ENCODE results near the gene ABLIM2. TPM values are rescaled to one million over a fixed set of nuclear protein-coding genes. Genes with fewer than 3 reads are reported as not detected.

Gene ABLIM2
- total and polyA plus RNA-seq, 10 of the 15 experiments (the other 5 are each of a cell fraction or from before 2014, with no cell fraction given), result 0.03 to 0.15 (median 0.05) TPM; not detected in 7

DNA sequence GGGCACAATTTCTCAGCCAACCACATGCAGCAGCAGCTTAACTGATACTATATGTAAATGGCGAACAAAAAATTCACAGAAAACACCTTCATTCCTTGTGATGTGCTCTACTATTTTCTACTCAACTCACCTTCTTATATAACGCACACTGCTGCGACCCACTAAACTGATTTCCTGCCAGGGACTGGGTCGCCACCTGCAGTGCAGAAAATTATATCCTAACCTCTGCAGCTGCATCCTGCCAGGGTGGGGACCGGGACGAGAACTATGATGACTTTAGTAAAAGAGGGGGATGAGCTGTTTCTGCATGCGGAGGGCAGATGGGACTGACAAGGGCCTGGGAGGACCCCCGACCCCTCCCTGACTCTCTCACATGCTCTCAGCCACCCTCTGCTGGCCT, 27.4 kb downstream of the ABLIM2 start:
- POLR2A ChIA-PET, result no interaction called here
- Histone ChIP-seq H2AFZ (ENCODE audit: control insufficient read depth, low read depth, low read length) (no peak overlapping the region), H3K4me2 (ENCODE audit: control insufficient read depth, insufficient read depth) (no peak overlapping the region), H3K4me3 (no peak overlapping the region), H4K20me1 (ENCODE audit: control insufficient read depth, insufficient read depth) (no peaks in the 10 kb centered on the region), H3K27me3 (replicated peaks in 1 of 2; ENCODE audit: control insufficient read depth in 2 of 2, insufficient read depth in 2 of 2, low read length in 1 of 2) (peaks cover 1 to 3% of the 10 kb centered on the region in 2 experiments; a peak in 2 of 4 replicates), H3K9ac (ENCODE audit: control insufficient read depth, insufficient read depth, low read length) (no peak overlapping the region), H3K36me3 (ENCODE audit: control insufficient read depth in 2 of 2, insufficient read depth in 2 of 2, low read length in 1 of 2) (no peaks in the 10 kb centered on the region), H3K27ac (ENCODE audit: control insufficient read depth, insufficient read depth) (no peak overlapping the region), H3K79me2 (ENCODE audit: control insufficient read depth, insufficient read depth, low read length) (no peaks in the 10 kb centered on the region), H3K9me3 (replicated peaks; ENCODE audit: control insufficient read depth, insufficient read depth, low read length) (no peaks in the 10 kb centered on the region), H3K4me1 (ENCODE audit: control insufficient read depth, insufficient read depth, low read length) (no peaks in the 10 kb centered on the region)
- in situ Hi-C loops (cut with MboI) (no loop called here), intact Hi-C loops (cut with micrococcal nuclease; ENCODE audit: unreplicated experiment) (no loop called here)
- TF ChIP-seq, protein P1, sequence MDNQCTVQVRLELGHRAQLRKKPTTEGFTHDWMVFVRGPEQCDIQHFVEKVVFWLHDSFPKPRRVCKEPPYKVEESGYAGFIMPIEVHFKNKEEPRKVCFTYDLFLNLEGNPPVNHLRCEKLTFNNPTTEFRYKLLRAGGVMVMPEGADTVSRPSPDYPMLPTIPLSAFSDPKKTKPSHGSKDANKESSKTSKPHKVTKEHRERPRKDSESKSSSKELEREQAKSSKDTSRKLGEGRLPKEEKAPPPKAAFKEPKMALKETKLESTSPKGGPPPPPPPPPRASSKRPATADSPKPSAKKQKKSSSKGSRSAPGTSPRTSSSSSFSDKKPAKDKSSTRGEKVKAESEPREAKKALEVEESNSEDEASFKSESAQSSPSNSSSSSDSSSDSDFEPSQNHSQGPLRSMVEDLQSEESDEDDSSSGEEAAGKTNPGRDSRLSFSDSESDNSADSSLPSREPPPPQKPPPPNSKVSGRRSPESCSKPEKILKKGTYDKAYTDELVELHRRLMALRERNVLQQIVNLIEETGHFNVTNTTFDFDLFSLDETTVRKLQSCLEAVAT (IDR thresholded peaks at IDR 0.05), result no peak
- TF ChIP-seq, protein P2, sequence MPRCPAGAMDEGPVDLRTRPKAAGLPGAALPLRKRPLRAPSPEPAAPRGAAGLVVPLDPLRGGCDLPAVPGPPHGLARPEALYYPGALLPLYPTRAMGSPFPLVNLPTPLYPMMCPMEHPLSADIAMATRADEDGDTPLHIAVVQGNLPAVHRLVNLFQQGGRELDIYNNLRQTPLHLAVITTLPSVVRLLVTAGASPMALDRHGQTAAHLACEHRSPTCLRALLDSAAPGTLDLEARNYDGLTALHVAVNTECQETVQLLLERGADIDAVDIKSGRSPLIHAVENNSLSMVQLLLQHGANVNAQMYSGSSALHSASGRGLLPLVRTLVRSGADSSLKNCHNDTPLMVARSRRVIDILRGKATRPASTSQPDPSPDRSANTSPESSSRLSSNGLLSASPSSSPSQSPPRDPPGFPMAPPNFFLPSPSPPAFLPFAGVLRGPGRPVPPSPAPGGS (IDR thresholded peaks at IDR 0.05; ENCODE audit: borderline replicate concordance, insufficient read depth, low read depth, low read length, poor library complexity, severe bottlenecking), result no peak
- TF ChIP-seq BRCA1 (IDR thresholded peaks at IDR 0.05; ENCODE audit: low read depth, low read length) (no peak), JUND (IDR thresholded peaks at IDR 0.05; ENCODE audit: low read depth, low read length) (no peak), TARDBP (IDR thresholded peaks at IDR 0.05; ENCODE audit: borderline replicate concordance) (no peak), RELA (IDR thresholded peaks at IDR 0.05; ENCODE audit: borderline replicate concordance, partially characterized antibody) (no peak), JUNB (IDR thresholded peaks at IDR 0.05) (no peak), ZNF622 (IDR thresholded peaks at IDR 0.05) (no peak), RFX5 (IDR thresholded peaks at IDR 0.05; ENCODE audit: low read depth, low read length) (no peak), BHLHE40 (IDR thresholded peaks at IDR 0.05; ENCODE audit: borderline replicate concordance in 1 of 2, low read depth in 2 of 2, low read length in 1 of 2) (no peak), YY1 (IDR thresholded peaks at IDR 0.05; ENCODE audit: low read depth, low read length) (no peak), SREBF1 (IDR thresholded peaks at IDR 0.05; ENCODE audit: low read length) (no peak), NFXL1 (IDR thresholded peaks at IDR 0.05; ENCODE audit: borderline replicate concordance) (no peak), BACH1 (IDR thresholded peaks at IDR 0.05; ENCODE audit: borderline replicate concordance) (no peak)
- TF ChIP-seq, protein P3, sequence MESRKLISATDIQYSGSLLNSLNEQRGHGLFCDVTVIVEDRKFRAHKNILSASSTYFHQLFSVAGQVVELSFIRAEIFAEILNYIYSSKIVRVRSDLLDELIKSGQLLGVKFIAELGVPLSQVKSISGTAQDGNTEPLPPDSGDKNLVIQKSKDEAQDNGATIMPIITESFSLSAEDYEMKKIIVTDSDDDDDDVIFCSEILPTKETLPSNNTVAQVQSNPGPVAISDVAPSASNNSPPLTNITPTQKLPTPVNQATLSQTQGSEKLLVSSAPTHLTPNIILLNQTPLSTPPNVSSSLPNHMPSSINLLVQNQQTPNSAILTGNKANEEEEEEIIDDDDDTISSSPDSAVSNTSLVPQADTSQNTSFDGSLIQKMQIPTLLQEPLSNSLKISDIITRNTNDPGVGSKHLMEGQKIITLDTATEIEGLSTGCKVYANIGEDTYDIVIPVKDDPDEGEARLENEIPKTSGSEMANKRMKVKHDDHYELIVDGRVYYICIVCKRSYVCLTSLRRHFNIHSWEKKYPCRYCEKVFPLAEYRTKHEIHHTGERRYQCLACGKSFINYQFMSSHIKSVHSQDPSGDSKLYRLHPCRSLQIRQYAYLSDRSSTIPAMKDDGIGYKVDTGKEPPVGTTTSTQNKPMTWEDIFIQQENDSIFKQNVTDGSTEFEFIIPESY (IDR thresholded peaks at IDR 0.05), result no peak
- TF ChIP-seq, protein P4, sequence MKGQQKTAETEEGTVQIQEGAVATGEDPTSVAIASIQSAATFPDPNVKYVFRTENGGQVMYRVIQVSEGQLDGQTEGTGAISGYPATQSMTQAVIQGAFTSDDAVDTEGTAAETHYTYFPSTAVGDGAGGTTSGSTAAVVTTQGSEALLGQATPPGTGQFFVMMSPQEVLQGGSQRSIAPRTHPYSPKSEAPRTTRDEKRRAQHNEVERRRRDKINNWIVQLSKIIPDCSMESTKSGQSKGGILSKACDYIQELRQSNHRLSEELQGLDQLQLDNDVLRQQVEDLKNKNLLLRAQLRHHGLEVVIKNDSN (IDR thresholded peaks at IDR 0.05; ENCODE audit: borderline replicate concordance, extremely low read length, insufficient read depth, low read depth, low read length), result no peak
- no peak for ATAC-seq
- no peak for DNase-seq (ENCODE audit: low read depth, low spot score)
- SMC1A ChIA-PET (ENCODE audit: uncharacterized antibody, unreplicated experiment), result no interaction called here
- 21% methylated on average over 6 of the region's 8 CpGs for WGBS (ENCODE audit: insufficient coverage, insufficient replicate concordance, low lambda C conversion rate, missing lambda C conversion rate)
- FAIRE-seq, result no peak
- no TSS peak for BruUV-seq (replicated peaks)
- CTCF ChIA-PET, result no interaction called here
- RAD21 ChIA-PET (ENCODE audit: unreplicated experiment), result no interaction called here
